HG03097 (cell line): ENCODE results near the gene HHLA2.

Experiments
- ATAC-seq: cut with Tn5 transposase; IDR thresholded peaks from one replicate; pipeline ENCODE4 v1.9.1; 2021; ENCODE audit not compliant: unreplicated experiment, low FRiP score

The HHLA2 gene

GRCh38 chr3:108297647-108298046 is 1.3 kb downstream of the HHLA2 start:
- no peak for ATAC-seq

- ATAC-seq: no peak
These were observed 1.7 kb downstream of the HHLA2 start for GRCh38 chr3:108298056-108298455.

GRCh38 chr3:108300103-108300849 is 3.9 kb downstream of the HHLA2 start:
- no peak for ATAC-seq

GRCh38 chr3:108301695-108302404 is 5.5 kb downstream of the HHLA2 start:
- ATAC-seq: no peak

- no peak for ATAC-seq
These were observed 6.2 kb downstream of the HHLA2 start for GRCh38 chr3:108302570-108302969.

- no peak for ATAC-seq
These were observed 9.3 kb downstream of the HHLA2 start for GRCh38 chr3:108305484-108306172.

- ATAC-seq: no peak
These were observed 15.4 kb downstream of the HHLA2 start for GRCh38 chr3:108311797-108312196.

- ATAC-seq: no peak
These were observed 16.3 kb downstream of the HHLA2 start for GRCh38 chr3:108312656-108313055.

- no peak for ATAC-seq
These were observed 19.5 kb downstream of the HHLA2 start for GRCh38 chr3:108315767-108316301.

- no peak for ATAC-seq
These were observed 23.2 kb downstream of the HHLA2 start for GRCh38 chr3:108319428-108320082.

- ATAC-seq: no peak
These were observed 24.5 kb downstream of the HHLA2 start for GRCh38 chr3:108320746-108321350.

GRCh38 chr3:108322352-108322751 is 26.0 kb downstream of the HHLA2 start:
- no peak for ATAC-seq

- no peak for ATAC-seq
These were observed 27.8 kb downstream of the HHLA2 start for GRCh38 chr3:108324177-108324576.

- no peak for ATAC-seq
These were observed 30.8 kb downstream of the HHLA2 start for GRCh38 chr3:108327168-108327567.

- no peak for ATAC-seq
These were observed 32.6 kb downstream of the HHLA2 start for GRCh38 chr3:108328821-108329486.

GRCh38 chr3:108329508-108329907 is 33.2 kb downstream of the HHLA2 start:
- ATAC-seq: no peak

GRCh38 chr3:108329947-108330346 is 33.6 kb downstream of the HHLA2 start:
- ATAC-seq: no peak

GRCh38 chr3:108331792-108332191 is 35.4 kb downstream of the HHLA2 start:
- no peak for ATAC-seq

GRCh38 chr3:108333961-108334360 is 37.6 kb downstream of the HHLA2 start:
- ATAC-seq: no peak

GRCh38 chr3:108334701-108335100 is 38.4 kb downstream of the HHLA2 start:
- no peak for ATAC-seq
